UCSD-AML1 (cell line): ENCODE measurements around the gene FBF1.
"Not testable (repeated sequence)": the region's sequence is repeated elsewhere in the genome, so short reads cannot be mapped to it uniquely, and the experiment has no call there.

Experiments used
- DNase-seq: peaks from one replicate; lab custom pipeline; 2025; ENCODE audit not compliant: unreplicated experiment; lab: John Stamatoyannopoulos, UW

The FBF1 gene

DNA sequence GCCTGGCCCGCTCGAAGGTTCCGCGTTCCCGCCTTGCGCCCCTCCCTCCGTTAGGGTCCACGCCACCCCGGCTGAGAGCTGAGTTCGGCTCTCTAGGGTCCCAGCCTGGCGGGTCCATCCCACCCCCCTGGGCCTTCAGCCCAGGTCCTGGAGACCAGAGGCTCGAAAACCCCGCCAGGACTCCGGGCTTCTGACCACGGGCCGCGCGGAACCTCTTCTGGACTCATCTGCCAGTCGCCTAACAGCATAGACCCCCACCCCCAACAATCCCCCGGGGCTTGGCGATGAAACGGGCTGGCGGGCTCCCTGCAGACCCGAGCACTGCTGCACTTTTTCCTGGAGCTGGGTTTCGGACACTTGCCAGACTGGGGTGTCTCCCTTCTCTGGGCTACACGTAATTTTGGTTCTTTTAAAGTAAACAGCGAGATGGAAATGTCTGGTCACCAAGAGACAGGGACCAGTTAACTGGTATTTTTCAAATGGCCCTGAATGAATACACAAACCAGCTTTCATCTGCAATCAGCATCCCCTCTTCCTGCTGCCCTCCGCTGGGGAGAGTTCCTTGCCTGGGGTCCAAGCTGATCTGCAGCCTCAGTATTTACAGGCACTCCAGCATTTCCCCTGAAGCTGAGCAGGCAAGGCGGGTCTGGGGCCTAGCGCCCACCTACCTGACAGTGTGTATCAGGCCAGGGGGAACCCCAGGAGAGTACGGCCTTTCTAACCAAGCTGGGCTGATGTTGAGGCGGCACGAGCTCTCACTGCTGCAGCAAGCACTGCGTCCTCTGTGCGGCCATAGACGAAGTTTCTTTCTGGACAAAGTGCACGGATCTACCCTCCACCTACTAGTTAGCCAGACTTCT lies 43.5 kb downstream of the FBF1 start:
- DNase-seq: no peak

DNA sequence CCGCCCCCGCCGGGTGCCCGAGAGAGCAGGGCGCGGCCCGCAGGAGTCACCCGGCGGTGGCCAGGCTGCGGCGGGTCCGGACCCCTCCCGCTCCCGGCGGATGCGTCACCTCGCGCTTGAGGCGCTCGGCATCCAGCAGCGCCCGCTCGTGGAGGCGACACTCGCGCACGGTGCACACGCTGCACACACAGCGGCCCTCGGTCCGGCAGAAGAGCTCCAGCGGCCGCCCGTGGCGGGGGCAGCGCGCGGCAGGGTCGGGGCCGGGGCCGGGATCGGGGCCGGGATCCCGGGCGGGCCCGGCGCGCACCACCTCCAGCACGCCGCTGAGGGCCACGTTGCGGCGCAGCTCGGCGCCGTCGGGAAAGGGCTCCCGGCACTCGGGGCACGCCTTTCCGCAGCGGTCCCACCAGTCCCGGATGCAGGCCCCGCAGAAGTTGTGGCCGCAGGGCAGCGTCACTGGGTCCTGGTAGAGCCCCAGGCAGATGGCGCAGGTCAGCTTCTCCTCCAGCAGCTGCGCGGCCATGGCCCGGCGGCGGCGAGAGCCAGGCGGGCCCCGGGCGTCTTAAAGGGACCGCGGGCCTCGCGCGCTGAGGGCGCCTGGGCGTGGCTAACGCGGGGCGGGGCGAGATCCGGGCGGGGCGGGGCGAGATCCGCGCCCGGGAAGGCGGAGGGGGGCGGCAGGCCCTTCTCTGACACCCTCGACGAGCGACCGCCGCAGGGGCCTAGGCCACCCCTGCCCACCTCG lies 44.3 kb downstream of the FBF1 start, which contains the start of gene TRIM65:
Gene TRIM65, minus strand, starts transcription at position 537 of the 745 bp plus-strand sequence. Its CDS starts 14 bp downstream, at position 523.
- peak; percentile 84 for DNase-seq

DNA sequence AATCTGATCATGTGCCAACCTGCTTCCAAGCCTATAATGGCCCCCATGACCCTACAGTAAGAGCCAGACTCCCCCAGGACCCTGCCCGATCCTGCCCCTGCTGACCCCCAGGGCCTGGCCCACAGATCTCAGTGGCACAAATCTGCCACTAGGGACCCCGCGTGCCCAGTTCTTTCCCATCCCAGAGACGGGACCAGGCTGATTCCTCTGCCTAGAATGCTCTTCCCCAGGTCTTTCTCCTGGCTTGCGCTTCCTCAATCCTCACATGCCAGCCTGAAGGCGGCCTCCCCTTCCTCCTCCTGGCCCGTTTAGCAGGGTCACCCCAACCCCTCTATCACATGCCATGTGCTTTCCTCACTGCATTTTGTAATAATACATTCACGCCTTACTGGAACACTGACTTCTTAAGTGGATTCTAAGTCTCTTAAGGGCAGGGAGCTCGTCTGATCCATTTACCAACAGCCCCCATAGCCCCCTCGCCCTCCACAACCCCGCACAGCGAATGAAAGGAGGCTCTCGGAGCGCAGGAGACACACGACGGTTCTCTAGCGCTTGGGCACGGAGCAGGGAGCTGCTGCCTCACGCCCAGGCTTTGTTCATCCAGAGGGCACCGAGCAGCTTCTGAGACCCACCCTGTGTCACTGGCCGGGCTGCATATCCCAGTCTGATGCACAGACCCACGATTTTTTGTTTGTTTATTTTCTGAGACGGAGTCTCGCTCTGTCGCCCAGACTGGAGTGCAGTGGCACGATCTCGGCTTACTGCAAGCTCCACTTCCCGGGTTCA lies 45.3 kb downstream of the FBF1 start:
- DNase-seq: peak; percentile 42

DNA sequence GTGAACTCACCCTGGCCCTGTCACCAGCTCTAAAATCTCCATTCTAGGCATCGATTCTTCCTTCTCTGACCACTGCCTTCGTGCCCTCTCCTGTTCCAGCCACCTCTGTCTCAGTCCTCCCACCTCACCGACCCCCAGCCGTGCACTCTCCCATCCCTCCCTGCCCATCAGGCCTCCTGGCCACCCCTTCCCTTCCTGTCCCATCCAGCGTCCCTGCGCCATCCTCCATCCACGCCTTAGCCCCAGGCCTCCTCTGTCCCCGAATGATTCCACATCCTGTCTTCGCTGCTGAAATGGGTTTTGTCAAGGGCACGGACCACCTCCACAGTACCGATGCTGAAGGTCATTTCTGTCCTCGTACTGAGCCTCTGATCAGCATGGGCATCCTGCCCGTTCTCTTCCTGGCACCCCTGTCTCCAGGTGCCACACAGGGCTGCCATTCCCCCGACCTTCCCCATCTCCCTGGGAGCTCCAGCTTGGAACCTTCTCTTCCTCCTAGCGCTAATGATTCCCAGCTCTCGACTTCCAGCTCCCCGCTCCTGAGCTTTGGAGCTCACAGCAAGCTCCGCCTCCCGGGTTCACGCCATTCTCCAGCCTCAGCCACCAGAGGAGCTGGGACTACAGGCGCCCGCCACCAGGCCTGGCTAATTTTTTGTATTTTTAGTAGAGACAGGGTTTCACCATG lies 46.7 kb downstream of the FBF1 start:
- no peak for DNase-seq

DNA sequence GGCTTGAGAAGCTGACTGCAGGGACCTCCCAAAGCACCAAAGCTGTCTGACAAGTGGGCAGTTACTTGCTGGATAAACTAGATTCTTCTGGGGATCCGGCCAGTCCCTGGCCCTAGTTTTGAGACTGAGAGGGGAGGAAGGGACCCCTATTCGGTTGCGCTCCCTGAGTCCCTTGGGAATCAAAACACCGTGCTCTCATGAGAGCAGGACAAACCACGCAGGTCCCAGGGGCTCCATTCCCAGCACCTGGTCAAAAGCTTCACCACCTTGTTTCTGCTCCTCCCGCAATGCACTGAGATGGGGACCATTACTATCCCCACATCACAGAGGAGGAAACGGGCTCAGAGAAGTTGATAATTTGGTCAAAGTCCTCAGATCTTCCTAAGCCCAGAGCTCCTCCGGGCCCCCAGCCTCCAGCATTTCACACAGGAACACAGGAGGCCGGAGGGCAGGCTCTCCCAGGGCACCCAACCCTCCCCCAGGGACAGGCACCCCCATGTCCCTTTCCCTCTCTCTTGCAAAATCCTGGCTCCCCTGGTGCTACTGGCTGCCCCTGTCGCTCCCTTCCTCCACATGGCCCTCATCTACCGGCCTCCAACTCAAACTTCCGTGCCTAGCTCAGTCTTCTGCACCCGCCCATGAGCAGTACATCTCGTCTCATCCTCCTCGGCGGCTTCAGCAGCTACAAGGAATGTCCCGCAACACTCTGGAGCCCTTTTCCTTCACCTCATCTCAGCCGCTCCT lies 47.4 kb downstream of the FBF1 start:
- no peak for DNase-seq

DNA sequence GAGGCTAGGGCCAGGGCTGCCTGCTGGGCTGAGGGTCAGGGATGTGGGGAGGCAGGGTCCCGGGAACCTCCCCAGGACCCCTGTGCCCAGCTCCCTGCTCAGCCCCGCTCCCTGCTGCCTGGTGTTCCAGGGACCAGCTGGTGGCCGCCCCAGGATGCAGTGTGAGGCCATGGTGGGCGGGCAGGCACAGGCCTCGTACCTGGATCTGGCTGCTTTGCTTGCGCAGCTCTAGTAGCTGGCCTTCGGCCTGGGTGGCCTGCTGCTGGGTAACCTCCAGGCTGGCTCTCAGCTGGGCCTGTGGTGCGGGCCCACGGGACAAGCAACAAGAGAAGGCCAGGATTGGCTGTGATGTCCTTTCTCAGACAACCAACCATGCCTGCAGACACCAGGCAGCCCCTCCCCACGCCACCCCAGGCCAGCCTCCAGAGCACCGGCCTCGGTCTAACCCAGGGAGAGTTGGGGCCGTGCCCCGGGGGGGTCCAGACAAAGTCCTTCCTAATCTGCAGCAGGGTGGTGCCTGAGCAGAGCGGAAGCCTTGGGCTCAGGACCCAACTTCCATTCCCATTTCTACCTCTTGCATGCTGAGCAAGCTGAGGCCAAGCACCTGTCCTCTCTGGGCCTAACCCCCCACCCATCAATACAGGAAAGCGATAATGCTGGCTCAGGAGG lies 48.2 kb downstream of the FBF1 start:
- no peak for DNase-seq

DNA sequence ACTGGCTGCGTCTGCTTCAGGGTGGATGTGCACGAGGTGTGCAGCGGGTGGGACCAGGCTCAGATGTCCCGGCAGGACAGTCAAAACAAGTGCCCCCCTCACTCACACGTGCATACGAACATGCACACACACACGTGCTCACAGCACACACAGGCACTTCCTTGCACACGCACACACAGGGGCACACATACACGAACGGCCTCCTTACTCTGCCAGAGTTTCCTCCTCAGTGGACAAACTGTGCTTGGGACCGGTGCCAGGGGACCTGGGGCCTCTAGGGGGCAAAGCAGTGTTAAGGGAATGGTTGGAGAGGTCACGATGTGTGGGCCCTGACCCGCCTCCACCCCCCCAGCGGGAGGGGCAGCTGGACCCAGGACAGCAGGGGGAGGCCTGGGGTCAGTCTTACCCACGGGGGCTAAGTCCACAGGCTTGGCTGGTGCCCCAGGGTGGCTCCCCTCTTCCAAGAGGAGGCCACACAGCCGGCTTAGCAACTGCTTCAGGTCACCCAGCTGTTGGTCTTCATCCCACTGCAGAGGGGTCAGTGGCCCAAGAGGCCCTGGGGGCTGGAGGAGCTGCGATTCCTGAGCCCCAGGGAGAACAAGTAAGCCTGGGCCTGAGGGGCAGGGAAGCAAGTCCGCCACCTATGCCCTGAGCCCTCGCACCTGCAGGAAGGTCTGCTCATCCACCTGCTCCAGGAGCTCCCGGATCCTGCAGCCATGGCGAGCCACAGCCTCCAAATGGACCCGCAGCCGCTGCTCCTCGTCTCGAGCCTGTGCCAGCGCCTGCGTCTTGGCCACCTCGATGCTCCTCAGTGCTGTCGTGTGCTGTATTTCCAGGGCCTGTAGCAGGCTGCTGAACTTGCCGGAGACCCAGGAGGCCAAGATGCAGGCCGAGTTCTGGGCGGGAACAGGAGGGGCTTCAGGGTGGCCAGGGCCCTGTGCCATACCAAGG lies 49.0 kb downstream of the FBF1 start:
- DNase-seq: no peak

DNA sequence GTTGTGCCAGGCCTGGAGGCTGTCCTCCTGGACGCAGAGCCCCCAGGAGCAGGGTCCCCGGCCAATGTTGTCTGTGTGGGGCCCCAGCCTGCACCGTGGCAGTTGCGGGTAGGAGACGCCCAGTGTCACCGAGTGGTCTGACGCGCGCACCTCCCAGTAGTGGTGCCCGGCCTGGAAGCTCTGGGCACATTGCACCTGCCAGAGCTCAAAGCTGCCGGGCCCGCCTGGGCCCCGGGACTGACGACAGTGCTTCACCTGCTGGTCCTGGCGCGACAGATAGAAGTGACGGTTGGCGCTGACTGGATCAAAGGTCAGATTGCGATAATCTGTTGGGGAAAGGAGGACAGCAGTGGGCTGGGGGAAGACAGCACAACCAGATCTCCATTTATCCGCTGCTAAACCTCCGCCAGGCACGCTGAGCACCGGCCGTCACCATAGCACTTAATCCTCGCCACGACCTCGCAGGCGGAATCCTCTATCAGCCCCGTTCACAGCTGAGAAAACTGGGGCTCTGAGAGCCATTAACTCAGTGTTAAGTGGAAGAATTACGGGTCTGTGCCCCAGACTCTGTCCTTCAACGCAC lies 49.7 kb downstream of the FBF1 start:
- no peak for DNase-seq

DNA sequence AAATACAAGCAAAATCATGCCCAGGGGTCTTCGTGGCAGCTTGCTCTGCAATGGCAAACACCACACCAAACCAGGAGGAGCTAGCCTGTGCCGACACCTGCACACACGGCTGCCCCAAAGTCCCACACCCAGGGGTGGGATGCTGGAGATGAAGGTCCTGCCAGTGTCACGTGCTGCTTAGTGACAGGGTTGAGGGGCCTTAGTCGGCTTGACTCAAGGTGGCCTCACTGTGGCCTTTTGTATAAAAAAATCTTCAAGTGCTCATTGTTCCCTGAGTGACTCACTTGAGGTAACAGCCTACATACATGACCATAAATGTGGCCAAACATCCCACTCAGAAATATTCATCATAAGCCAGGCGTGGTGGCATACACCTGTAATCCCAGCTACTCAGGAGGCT lies 51.4 kb downstream of the FBF1 start:
- DNase-seq: no peak

DNA sequence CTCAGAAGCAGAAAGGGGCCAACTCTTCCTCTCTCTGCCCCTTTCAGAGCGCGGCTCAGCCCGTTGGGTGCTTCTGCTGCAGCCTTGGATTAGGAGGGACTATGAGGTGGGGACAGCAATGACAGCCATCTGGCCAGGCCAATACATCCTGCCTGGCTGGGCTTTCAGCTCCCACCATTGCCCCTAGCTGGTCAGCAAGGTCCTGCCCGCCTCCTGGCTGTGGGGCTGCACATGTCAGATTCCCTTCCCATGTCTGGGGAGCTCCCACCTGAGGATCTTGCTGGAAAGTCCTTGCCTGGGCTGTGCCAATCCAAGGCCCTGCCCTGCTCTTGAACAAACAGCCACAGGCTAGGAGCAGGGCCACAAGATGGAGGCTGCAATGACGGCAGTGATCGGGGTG lies 52.4 kb downstream of the FBF1 start:
- no peak for DNase-seq

DNA sequence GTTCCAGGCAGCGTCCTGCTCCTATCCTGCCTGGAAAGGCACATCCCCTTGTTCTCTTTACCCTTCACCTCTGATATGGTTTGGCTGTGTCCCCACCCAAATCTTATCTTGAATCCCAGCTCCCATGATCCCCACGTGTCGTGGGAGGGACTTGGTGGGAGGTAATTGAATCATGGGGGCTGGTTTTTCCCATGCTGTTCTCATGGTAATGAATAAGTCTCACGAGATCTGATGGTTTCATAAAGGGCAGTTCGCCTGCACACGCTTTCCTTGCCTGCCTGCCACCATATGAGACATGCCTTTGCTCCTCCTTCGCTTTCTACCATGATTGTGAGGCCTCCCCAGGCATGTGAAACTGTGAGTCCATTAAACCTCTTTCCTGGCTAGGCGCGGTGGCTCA lies 55.0 kb downstream of the FBF1 start:
- not testable (repeated sequence) for DNase-seq

DNA sequence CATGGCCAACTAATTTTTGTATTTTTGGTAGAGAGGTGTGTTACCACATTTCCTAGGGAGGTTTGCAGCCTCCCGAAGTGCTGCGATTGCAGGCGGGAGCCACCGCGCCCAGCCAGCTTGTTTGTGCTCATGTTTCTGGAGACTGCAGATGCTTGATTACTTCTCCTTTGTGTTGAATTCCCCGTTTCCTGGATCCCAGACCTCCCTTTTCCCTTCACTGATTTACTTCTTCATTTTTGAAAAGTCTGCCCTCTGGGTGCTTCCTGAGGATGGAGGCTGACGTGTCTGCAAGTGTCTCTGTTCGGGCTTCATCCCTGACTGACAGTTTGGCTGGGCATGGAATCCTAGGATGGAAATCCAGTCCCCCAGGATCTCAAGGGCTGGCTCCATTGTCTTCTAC lies 55.4 kb downstream of the FBF1 start:
- DNase-seq: peak; percentile 42

DNA sequence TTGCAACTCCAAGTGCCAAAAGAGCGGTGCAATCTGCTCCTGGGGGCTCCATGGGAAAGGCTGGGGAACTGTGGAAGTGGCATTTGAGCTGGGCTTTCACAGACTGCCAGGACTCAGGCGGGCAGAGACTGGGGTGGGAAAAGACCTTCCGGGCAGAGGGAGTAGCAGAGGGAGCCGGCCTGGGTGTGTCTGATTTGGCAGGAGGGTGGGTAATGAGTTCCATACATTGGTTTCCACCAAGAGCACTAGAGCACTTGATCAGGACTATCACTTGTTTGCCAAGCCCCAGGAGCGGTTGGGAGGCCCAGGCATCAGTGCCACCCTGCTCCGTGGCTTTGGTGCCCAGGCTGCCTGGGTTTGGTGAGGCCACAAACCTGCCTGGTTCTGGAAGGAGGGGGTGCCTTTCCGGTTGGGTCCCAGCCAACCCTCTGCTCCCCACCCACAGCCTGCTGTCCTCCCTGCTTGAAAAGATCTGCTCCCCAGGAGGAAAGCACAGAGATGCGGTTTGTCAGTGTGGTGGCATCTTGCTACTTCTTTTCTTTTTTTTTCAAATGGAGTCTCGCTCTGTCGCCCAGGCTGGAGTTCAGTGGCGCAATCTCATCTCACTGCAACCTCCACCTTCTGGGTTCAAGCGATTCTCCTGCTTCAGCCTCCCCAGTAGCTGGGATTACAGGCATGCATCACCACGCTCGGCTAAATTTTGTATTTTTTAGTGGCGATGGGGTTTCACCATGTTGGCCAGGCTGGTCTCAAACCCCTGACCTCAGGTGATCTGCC lies 59.0 kb downstream of the FBF1 start:
- no peak for DNase-seq

DNA sequence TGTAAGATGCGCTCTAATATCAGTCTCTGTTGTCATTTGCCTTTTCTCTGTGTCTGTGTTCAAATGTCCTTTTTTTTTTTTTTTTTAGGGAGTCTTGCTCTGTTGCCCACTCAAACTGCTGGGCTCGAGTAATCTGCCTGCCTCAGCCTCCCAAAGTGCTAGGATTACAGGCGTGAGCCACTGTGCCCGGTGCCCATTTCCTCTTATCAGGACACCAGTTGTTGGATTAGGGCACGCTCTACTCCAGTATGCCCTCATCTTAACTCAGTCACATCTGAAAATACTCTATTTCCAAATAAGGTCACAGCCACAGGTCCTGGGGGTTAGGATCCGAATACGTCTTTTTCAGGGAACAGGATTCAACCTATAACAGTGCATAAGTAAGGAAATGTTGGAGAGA lies 60.6 kb downstream of the FBF1 start:
- DNase-seq: no peak

DNA sequence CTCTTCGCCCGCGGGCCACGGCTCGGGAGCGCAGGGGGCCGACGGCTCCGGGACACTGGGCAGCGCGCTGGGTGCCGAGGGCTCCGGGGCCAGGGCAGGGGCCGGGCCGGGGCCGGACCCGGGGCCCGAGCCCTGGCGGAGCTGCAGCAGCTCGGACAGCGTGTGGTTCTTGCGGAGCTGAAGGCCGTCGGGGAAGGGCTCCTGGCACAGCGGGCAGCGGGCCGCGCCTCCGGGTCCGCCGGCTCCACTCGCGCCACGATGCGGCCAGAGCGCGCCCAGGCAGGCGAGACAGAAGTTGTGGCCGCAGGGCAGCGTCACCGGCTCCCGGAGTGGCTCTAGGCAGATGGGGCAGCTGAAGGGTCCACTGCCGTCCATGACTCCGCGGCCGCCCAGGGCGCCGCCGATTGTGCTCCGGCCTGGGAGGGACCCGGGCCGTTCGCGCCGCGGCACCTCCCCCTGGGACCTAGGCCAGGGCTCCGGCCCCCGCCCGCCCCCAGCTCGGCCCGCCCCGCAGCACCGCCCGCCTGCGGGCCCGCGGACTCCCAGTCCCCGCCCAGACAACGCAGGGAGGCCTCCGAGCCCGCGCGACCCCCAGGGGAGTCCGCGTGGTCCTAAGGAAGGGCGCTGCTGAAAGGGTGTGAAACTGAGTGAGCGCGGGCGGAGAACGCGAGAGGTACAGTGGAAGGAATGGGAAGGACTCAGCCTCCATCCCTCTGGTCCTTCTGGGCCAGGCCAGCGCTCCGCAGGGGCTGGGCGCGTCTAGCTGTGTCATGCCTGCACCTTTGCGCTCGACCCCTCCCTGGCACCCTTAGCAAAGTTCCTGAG lies 62.5 kb downstream of the FBF1 start, which contains the start of gene TRIM47:
Gene TRIM47, minus strand, starts transcription at position 408 of the 825 bp plus-strand sequence. Its CDS starts 33 bp downstream, at position 375.
- DNase-seq: no peak

DNA sequence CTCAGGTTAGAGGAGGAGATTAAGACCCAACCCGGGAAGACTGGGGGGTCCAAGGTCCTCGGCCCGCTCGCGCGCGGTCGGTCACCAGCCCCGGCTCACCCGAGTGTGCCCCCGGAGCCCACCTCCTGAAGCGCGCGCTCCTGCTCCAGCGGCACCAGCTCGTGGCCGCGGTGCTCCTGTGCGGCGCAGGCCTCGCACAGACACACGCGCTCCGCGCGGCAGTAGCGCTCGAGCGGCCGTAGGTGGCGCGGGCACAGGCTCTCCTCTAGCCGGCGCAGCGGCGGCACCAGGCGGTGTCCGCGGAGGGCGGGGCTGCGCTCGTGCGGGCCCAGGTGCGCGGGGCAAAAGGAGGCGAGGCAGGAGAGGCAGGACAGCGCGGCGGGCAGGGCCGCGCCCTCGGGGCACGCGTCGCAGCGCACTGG lies 63.1 kb downstream of the FBF1 start:
- no peak for DNase-seq
